Activated B cell treated with CpG ODN at 0.5 μM for 24 hours (primary cell): Measurements from ENCODE around the gene MCM7. TPM values are rescaled to one million over a fixed set of nuclear protein-coding genes. Genes with fewer than 3 reads are reported as not detected.

ENCODE experiments used
- ATAC-seq: fragments of 200-7000 bp; cut with Tn5 transposase; one replicate; pipeline ENCODE4 v1.10.0; 2021; ENCODE audit warnings: low read depth, mild to moderate bottlenecking, moderate library complexity
- CTCF ChIA-PET: fragments of 350-600 bp; sonication (Branson Sonifier 250); formaldehyde crosslinking; loops from one replicate; lab custom pipeline; 2021; ENCODE audit warnings: antibody characterized with exemption; lab: Charles Lee
- POLR2A ChIA-PET: fragments of 350-600 bp; sonication (Branson Sonifier 250); formaldehyde crosslinking; loops from one replicate; lab custom pipeline; 2021; ENCODE audit warnings: antibody characterized with exemption; lab: Charles Lee
- DNase-seq: peaks from one replicate; pipeline ENCODE4 v3.0.0; 2022
- H3K27ac Mint-ChIP-seq: one replicate; pipeline ENCODE4 v1.8.0; 2020; ENCODE audit warnings: mixed read lengths
- H3K27me3 Mint-ChIP-seq: one replicate; pipeline ENCODE4 v1.8.0; 2021; ENCODE audit warnings: mixed read lengths
- H3K36me3 Mint-ChIP-seq: one replicate; pipeline ENCODE4 v1.8.0; 2021; ENCODE audit warnings: low read depth, mixed read lengths
- H3K4me1 Mint-ChIP-seq: one replicate; pipeline ENCODE4 v1.8.0; 2021; ENCODE audit warnings: mixed read lengths
- H3K4me3 Mint-ChIP-seq: one replicate; pipeline ENCODE4 v1.8.0; 2020; ENCODE audit warnings: mild to moderate bottlenecking, mixed read lengths
- H3K9me3 Mint-ChIP-seq: one replicate; pipeline ENCODE4 v1.8.0; 2020; ENCODE audit warnings: mixed read lengths
- intact Hi-C: fragments of 100-400 bp; cut with micrococcal nuclease; formaldehyde crosslinking; loops from one replicate; pipeline ENCODE4 v1.15.1; 2024
- total RNA-seq: library from RNA; stranded (reverse); gene quantifications from 2 replicates; pipeline ENCODE4 v1.2.3, GENCODE V29; 2022
- TF ChIP-seq, protein P1 (sequence below): fragments of 200-600 bp; IDR thresholded peaks from one replicate; pipeline ENCODE4 v1.8.0; 2022; ENCODE audit warnings: antibody characterized with exemption, mild to moderate bottlenecking

Gene MCM7
- total RNA-seq, 1 donor from 2014 or later = 99.7 TPM

DNA sequence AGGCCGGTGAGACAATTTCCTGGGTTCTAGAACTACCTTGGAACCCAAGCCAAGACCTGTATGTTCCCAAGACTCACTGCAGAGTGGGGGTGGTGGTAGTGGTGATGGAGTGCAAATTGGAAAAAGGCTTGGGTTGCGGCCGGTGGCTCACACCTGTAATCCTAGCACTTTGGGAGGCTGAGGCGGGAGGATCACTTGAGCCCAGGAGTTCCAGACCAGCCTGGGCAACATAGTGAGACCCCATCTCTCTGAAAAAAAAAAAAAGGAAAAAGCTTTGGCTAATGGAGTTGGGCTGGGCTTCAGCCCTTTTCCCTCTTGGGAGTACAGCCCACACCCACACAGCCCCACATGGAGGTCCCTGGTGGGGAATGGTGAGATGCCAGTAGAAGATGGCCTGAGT is 4.3 kb upstream of the MCM7 start:
- TF ChIP-seq, protein P1, sequence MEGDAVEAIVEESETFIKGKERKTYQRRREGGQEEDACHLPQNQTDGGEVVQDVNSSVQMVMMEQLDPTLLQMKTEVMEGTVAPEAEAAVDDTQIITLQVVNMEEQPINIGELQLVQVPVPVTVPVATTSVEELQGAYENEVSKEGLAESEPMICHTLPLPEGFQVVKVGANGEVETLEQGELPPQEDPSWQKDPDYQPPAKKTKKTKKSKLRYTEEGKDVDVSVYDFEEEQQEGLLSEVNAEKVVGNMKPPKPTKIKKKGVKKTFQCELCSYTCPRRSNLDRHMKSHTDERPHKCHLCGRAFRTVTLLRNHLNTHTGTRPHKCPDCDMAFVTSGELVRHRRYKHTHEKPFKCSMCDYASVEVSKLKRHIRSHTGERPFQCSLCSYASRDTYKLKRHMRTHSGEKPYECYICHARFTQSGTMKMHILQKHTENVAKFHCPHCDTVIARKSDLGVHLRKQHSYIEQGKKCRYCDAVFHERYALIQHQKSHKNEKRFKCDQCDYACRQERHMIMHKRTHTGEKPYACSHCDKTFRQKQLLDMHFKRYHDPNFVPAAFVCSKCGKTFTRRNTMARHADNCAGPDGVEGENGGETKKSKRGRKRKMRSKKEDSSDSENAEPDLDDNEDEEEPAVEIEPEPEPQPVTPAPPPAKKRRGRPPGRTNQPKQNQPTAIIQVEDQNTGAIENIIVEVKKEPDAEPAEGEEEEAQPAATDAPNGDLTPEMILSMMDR = no peak
- H3K36me3 Mint-ChIP-seq = peaks cover 65% of the 10 kb centered on the region
- H3K9me3 Mint-ChIP-seq = no peaks in the 10 kb centered on the region
- intact Hi-C loops = no loop called here
- no peak for ATAC-seq
- H3K4me1 Mint-ChIP-seq = peaks cover 9% of the 10 kb centered on the region
- ChIA-PET POLR2A (no interaction called here), CTCF (no interaction called here)
- no peak for DNase-seq
- H3K27ac Mint-ChIP-seq = no peak overlapping the region
- H3K27me3 Mint-ChIP-seq = no peaks in the 10 kb centered on the region
- H3K4me3 Mint-ChIP-seq = no peak overlapping the region

DNA sequence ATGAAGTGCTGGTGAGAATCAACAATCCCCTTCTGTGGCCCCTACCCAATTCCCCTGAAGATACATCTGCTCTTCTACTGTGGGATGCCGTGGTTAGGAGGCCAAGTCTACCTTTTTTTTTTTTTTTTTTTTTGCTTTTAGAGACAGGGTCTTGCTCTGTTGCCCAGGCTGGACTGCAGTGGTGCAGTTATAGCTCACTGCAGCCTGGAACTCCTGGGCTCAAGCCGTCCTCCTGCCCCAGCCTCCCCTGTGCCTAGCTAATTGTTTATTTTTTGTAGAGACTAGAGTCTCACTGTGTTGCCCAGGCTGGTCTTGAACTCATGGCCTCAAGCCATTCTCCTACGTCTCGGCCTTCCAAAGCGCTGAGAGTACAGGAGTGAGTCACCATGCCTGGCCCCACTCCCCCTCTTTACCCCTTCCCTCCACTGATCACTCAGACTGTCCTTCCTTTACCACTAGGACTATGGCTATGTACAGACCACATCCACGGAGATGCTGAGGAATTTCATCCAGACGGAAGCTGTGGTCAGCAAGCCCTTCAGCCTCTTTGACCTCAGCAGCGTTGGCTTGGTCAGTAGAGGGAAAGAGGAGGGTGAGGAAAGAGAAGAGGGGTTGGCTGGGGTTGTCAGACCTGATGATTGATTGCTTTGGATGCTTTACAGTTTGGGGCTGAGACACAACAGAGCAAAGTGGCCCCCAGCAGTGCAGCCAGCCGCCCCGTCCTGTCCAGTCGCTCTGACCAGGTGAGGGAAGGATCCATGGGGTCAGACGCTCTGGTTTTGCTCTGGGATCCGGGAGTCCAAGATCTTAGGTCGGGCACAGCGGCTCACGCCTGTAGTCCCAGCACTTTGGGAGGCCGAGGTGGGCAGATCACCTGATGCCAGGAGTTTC is 2.0 kb upstream of the MCM7 start:
- intact Hi-C loops = no loop called here
- TF ChIP-seq, protein P1 = no peak
- POLR2A ChIA-PET = interaction anchor here (0.5 to 4.1 kb wide), 8 partner anchors 14 to 327 kb away, joined by 3 to 64 read pairs (median 10); partner anchors contain the start of genes COPS6, LAMTOR4, MEPCE and ZCWPW1
- no peak for ATAC-seq
- Mint-ChIP-seq H3K27me3 (no peaks in the 10 kb centered on the region), H3K4me1 (peaks cover 29% of the 10 kb centered on the region), H3K4me3 (peak overlapping the region; percentile 92), H3K36me3 (peaks cover 67% of the 10 kb centered on the region), H3K9me3 (no peaks in the 10 kb centered on the region), H3K27ac (no peak overlapping the region)
- CTCF ChIA-PET = no interaction called here
- DNase-seq = no peak

DNA sequence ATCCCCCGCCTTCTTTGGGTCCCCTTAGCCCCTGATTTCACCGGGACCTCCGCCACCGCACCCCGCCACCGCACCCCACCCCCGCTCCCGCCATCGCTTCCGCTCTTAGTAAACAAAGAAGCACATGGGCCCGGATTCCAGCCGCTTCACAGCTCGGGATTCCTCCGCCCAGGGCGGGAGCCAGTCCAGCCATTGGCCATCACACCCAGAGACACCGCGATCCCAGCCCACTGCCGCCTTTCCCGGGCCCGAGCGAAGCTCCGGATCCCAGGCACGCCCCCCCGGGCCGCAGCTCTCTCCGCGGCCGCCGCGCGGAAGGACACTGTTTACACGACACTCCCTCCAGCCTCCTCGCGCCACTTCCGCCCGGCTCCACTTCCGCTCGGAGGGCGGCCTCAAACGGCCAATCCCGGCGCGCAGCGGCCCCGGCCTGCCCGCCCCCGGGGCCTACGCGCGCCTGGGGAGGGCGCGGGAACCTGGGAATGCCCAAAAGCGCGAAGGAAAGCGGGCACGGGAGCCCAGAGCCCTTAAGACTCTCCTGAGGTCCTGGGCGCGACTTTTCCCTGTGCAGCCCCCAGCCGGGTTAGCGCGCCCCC is 679 bp downstream of the MCM7 start:
- TF ChIP-seq, protein P1 = no peak
- intact Hi-C loops = loop anchor here (1.0 kb wide), 6 partner anchors 12 to 51 kb away; partner anchors contain the start of genes CNPY4, COPS6, LAMTOR4 and TAF6
- DNase-seq (peak; percentile 91), ATAC-seq (peak; percentile 73)
- Mint-ChIP-seq H3K4me3 (peak overlapping the region; percentile 92), H3K9me3 (no peaks in the 10 kb centered on the region), H3K27ac (peak overlapping the region; percentile 87), H3K36me3 (peaks cover 67% of the 10 kb centered on the region), H3K4me1 (peaks cover 32% of the 10 kb centered on the region), H3K27me3 (no peaks in the 10 kb centered on the region)
- CTCF ChIA-PET = interaction anchor here (1.2 to 1.5 kb wide), 2 partner anchors 10 to 32 kb away, joined by 4 read pairs; no protein-coding TSS in a partner anchor
- POLR2A ChIA-PET = interaction anchor here (0.5 to 4.1 kb wide), 21 partner anchors 12 to 789 kb away, joined by 3 to 64 read pairs (median 7); partner anchors contain the start of genes COPS6, FBXO24, LRCH4 and MBLAC1

DNA sequence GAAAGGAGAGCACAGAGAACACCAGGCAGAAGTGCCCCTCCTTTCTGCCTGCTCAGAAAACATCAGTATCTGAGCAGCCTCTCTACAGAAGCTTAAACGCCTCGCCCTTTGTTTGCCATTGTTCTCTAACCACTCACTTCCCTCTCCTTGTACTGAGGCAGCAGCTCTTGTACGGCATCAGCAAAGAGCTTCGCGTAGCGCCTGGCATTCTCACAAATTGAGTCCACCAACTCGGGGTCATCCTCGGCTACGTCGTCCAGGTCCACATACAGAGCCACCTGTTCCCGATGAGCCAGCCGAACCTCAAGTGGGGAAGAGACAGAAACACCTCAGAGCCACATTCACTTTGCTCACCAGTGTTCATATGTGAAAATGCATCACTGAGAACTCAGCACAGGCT is 1.7 kb downstream of the MCM7 start:
- TF ChIP-seq, protein P1 = no peak
- ATAC-seq = no peak
- H3K27me3 Mint-ChIP-seq = no peaks in the 10 kb centered on the region
- DNase-seq = no peak
- no peak overlapping the region for H3K27ac Mint-ChIP-seq
- H3K4me3 Mint-ChIP-seq = peak overlapping the region; percentile 92
- POLR2A ChIA-PET = interaction anchor here (0.7 to 4.1 kb wide), 5 partner anchors 11 to 330 kb away, joined by 3 to 49 read pairs (median 46); partner anchors contain the start of genes COPS6, MBLAC1, MEPCE and ZCWPW1
- no peaks in the 10 kb centered on the region for H3K9me3 Mint-ChIP-seq
- CTCF ChIA-PET = interaction anchor here (0.6 kb wide), 1 partner anchor 78 kb away, joined by 3 read pairs; no protein-coding TSS in a partner anchor
- peaks cover 71% of the 10 kb centered on the region for H3K36me3 Mint-ChIP-seq
- peaks cover 32% of the 10 kb centered on the region for H3K4me1 Mint-ChIP-seq
- intact Hi-C loops = no loop called here
